ENCODE results near the gene CNTFR.

Gene CNTFR

GRCh38 chr9:34585946-34586669, 3.4 kb downstream of the CNTFR start:
- DNase-seq = no peak
- TF ChIP-seq, protein P1, sequence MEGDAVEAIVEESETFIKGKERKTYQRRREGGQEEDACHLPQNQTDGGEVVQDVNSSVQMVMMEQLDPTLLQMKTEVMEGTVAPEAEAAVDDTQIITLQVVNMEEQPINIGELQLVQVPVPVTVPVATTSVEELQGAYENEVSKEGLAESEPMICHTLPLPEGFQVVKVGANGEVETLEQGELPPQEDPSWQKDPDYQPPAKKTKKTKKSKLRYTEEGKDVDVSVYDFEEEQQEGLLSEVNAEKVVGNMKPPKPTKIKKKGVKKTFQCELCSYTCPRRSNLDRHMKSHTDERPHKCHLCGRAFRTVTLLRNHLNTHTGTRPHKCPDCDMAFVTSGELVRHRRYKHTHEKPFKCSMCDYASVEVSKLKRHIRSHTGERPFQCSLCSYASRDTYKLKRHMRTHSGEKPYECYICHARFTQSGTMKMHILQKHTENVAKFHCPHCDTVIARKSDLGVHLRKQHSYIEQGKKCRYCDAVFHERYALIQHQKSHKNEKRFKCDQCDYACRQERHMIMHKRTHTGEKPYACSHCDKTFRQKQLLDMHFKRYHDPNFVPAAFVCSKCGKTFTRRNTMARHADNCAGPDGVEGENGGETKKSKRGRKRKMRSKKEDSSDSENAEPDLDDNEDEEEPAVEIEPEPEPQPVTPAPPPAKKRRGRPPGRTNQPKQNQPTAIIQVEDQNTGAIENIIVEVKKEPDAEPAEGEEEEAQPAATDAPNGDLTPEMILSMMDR (IDR thresholded peaks at IDR 0.05; ENCODE audit: low read depth, low read length) = no peak
- H3K4me1 ChIP-seq = peaks cover 46% of the 10 kb centered on the region
- H3K4me3 ChIP-seq (ENCODE audit: low read depth, low read length) = no peak overlapping the region
- no peaks in the 10 kb centered on the region for H3K9me3 ChIP-seq
- peaks cover 5% of the 10 kb centered on the region; the same call in 1 of the 2 replicates for H3K36me3 ChIP-seq
- no peaks in the 10 kb centered on the region for H3K27me3 ChIP-seq

DNA sequence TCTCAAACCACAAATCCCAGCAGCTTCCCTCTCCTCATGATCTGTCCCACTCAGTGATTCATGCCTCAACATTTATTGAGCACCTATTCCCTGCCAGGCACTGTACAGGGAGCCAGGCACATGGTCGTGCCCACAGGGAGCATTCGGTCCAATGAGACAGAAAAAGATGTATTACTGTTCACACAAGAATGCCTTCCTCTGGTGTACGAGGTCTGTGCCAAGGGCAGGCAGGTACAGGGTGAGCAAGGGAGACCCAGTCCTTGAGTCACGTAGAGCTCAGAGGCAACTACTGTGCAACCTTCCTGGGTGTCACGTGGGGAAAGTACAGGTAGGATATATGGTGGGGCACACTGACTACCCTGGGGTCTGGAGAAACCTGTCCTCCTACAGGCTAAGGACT, 4.6 kb downstream of the CNTFR start:
- H3K27me3 ChIP-seq = no peaks in the 10 kb centered on the region
- H3K9me3 ChIP-seq = no peaks in the 10 kb centered on the region
- DNase-seq = no peak
- H3K4me1 ChIP-seq = peaks cover 53% of the 10 kb centered on the region
- TF ChIP-seq, protein P1 (IDR thresholded peaks at IDR 0.05; ENCODE audit: low read depth, low read length) = no peak
- peaks cover 7% of the 10 kb centered on the region; the same call in 1 of the 2 replicates for H3K36me3 ChIP-seq
- H3K4me3 ChIP-seq (ENCODE audit: low read depth, low read length) = no peak overlapping the region

GRCh38 chr9:34582787-34583186, 6.7 kb downstream of the CNTFR start:
- Histone ChIP-seq H3K4me3 (ENCODE audit: low read depth, low read length) (no peak overlapping the region), H3K4me1 (peaks cover 67% of the 10 kb centered on the region), H3K9me3 (no peaks in the 10 kb centered on the region), H3K36me3 (peaks cover 7% of the 10 kb centered on the region; the same call in 1 of the 2 replicates), H3K27me3 (no peaks in the 10 kb centered on the region)
- DNase-seq = peak; percentile 44
- TF ChIP-seq, protein P1 (IDR thresholded peaks at IDR 0.05; ENCODE audit: low read depth, low read length) = no peak

DNA sequence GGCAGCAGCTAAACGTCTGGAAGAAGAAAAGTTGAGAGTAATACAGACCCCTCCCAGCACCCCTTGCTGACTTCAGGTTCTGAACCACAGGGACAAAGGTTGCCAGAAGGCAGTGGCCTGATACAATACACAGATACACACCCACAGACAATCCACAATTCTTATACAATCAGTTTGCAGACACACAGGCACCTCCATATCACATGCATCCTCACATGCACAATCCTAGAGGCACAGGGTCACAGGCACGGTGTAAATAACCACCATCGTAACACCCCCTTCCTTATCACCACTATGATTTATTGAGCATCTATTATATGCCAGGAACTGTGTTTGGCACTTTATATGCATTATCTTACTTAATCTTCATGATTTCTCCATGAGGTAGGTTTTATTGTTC, 8.2 kb downstream of the CNTFR start:
- Histone ChIP-seq H3K4me1 (peaks cover 76% of the 10 kb centered on the region), H3K36me3 (peaks cover 11% of the 10 kb centered on the region), H3K9me3 (no peaks in the 10 kb centered on the region), H3K4me3 (ENCODE audit: low read depth, low read length) (no peak overlapping the region), H3K27me3 (no peaks in the 10 kb centered on the region)
- no peak for DNase-seq
- TF ChIP-seq, protein P1 (IDR thresholded peaks at IDR 0.05; ENCODE audit: low read depth, low read length) = no peak

- TF ChIP-seq, protein P1 (IDR thresholded peaks at IDR 0.05; ENCODE audit: low read depth, low read length) = no peak
- Histone ChIP-seq H3K4me1 (peaks cover 75% of the 10 kb centered on the region), H3K9me3 (no peaks in the 10 kb centered on the region), H3K4me3 (ENCODE audit: low read depth, low read length) (no peak overlapping the region), H3K27me3 (no peaks in the 10 kb centered on the region), H3K36me3 (peaks cover 16% of the 10 kb centered on the region)
- peak; percentile 56 for DNase-seq
These were observed 9.2 kb downstream of the CNTFR start for GRCh38 chr9:34580358-34580757.

- no peak for DNase-seq
- no peak overlapping the region for H3K4me3 ChIP-seq (ENCODE audit: low read depth, low read length)
- no peaks in the 10 kb centered on the region for H3K9me3 ChIP-seq
- no peaks in the 10 kb centered on the region for H3K27me3 ChIP-seq
- peaks cover 75% of the 10 kb centered on the region for H3K4me1 ChIP-seq
- TF ChIP-seq, protein P1 (IDR thresholded peaks at IDR 0.05; ENCODE audit: low read depth, low read length) = no peak
- peaks cover 21% of the 10 kb centered on the region for H3K36me3 ChIP-seq
These were observed 9.7 kb downstream of the CNTFR start for GRCh38 chr9:34579808-34580163.

Measured in BE2C (cell line).